Measurements from ENCODE around the gene CCSER2.
"Not testable (repeated sequence)": the region's sequence is repeated elsewhere in the genome, so short reads cannot be mapped to it uniquely, and the experiment has no call there.

CCSER2 gene

GRCh38 chr10:84328418-84329195 lies at the start of gene CCSER2:
Gene CCSER2, plus strand, starts transcription at chr10:84328589. Its CDS starts 42,464 bp downstream, at chr10:84371053.
- DNase-seq = peak; percentile 65

GRCh38 chr10:84279876-84280475 lies 48.4 kb upstream of the CCSER2 start:
- DNase-seq = not testable (repeated sequence)

- no peak for DNase-seq
These were observed 41.7 kb upstream of the CCSER2 start for GRCh38 chr10:84286695-84287094.

- no peak for DNase-seq
These were observed 40.2 kb upstream of the CCSER2 start for GRCh38 chr10:84288151-84288550.

GRCh38 chr10:84289521-84290200 lies 38.7 kb upstream of the CCSER2 start:
- DNase-seq = no peak

- no peak for DNase-seq
These were observed 38.2 kb upstream of the CCSER2 start for GRCh38 chr10:84290235-84290634.

GRCh38 chr10:84291384-84291783 lies 37.0 kb upstream of the CCSER2 start:
- DNase-seq = no peak

- DNase-seq = no peak
These were observed 35.9 kb upstream of the CCSER2 start for GRCh38 chr10:84292502-84292901.

GRCh38 chr10:84293171-84293570 lies 35.2 kb upstream of the CCSER2 start:
- DNase-seq = no peak

GRCh38 chr10:84293574-84294016 lies 34.8 kb upstream of the CCSER2 start:
- no peak for DNase-seq

GRCh38 chr10:84294766-84295447 lies 33.5 kb upstream of the CCSER2 start:
- DNase-seq = no peak

GRCh38 chr10:84296091-84296981 lies 32.1 kb upstream of the CCSER2 start:
- DNase-seq = no peak

GRCh38 chr10:84298057-84298456 lies 30.3 kb upstream of the CCSER2 start:
- DNase-seq = no peak

- no peak for DNase-seq
These were observed 26.2 kb upstream of the CCSER2 start for GRCh38 chr10:84302223-84302622.

- no peak for DNase-seq
These were observed 21.5 kb upstream of the CCSER2 start for GRCh38 chr10:84306751-84307384.

GRCh38 chr10:84308021-84308420 lies 20.4 kb upstream of the CCSER2 start:
- DNase-seq = no peak

- DNase-seq = no peak
These were observed 19.7 kb upstream of the CCSER2 start for GRCh38 chr10:84308481-84309304.

- DNase-seq = no peak
These were observed 17.9 kb upstream of the CCSER2 start for GRCh38 chr10:84310470-84310869.

- DNase-seq = no peak
These were observed 16.8 kb upstream of the CCSER2 start for GRCh38 chr10:84311576-84311975.

GRCh38 chr10:84312816-84313215 lies 15.6 kb upstream of the CCSER2 start:
- DNase-seq = no peak

- DNase-seq = no peak
These were observed 14.1 kb upstream of the CCSER2 start for GRCh38 chr10:84314275-84314674.

Data from NCI-H446 treated with DMSO at 0.1 percent for 48 hours (cell line).